Ovary (tissue), 3 donors: ENCODE data around the gene DTNA.

Experiments used
- CTCF ChIP-seq, 3 donors: fragments of 450-650 bp in 2 of 3; fragments of 200-600 bp in 1 of 3; IDR thresholded peaks; one replicate each; pipeline versions ENCODE4 v1.5.1 to v1.8.0; 2016 to 2022; ENCODE audit warnings: antibody characterized with exemption in 3 of 3, mild to moderate bottlenecking in 1 of 3
- EP300 ChIP-seq: sonication (generic); formaldehyde crosslinking; IDR thresholded peaks from one replicate; pipeline ENCODE4 v1.6.1; 2017; ENCODE audit warnings: antibody characterized with exemption
- POLR2A ChIP-seq: fragments of 450-650 bp; IDR thresholded peaks from one replicate; pipeline ENCODE4 v1.6.1; 2017; ENCODE audit warnings: antibody characterized with exemption, mild to moderate bottlenecking, moderate library complexity
- donor health status: DM: no; HTN: no; CAD: no.

- no peak for TF ChIP-seq CTCF (IDR thresholded peaks at IDR 0.05)
- TF ChIP-seq EP300, result no peak
- TF ChIP-seq POLR2A, result no peak
Measured at GRCh38 chr18:34720220-34720619, 10.1 kb downstream of the DTNA start.
